Endodermal cell (in vitro differentiated cells): Measurements from ENCODE around the gene CASP10. TPM values are rescaled to one million over a fixed set of nuclear protein-coding genes. Genes with fewer than 3 reads are reported as not detected.

ENCODE experiments used
- DNase-seq: peaks from one replicate; pipeline ENCODE4 v3.0.0-alpha.2; 2017
- H3K27ac ChIP-seq: 2 replicates; pipeline ENCODE4 v1.5.1; 2013; ENCODE audit warnings: mild to moderate bottlenecking, low read depth, low read length, moderate library complexity
- H3K27me3 ChIP-seq: 2 replicates; pipeline ENCODE4 v1.6.1; 2013; ENCODE audit warnings: mild to moderate bottlenecking, low read length, moderate library complexity; ENCODE audit not compliant: insufficient read depth, control insufficient read depth, poor library complexity, severe bottlenecking
- H3K36me3 ChIP-seq: 2 replicates; pipeline ENCODE4 v1.7.0; 2013; ENCODE audit warnings: mild to moderate bottlenecking, low read length, moderate library complexity; ENCODE audit not compliant: control insufficient read depth, insufficient read depth
- H3K4me1 ChIP-seq: one replicate; pipeline ENCODE4 v1.7.0; 2013; ENCODE audit warnings: low read length; ENCODE audit not compliant: control insufficient read depth, insufficient read depth
- H3K4me3 ChIP-seq: 2 replicates; pipeline ENCODE4 v1.5.1; 2013; ENCODE audit warnings: mild to moderate bottlenecking, low read length, moderate library complexity
- H3K9ac ChIP-seq: 2 replicates; pipeline ENCODE4 v1.6.1; 2013; ENCODE audit warnings: mild to moderate bottlenecking, low read length, moderate library complexity; ENCODE audit not compliant: poor library complexity, severe bottlenecking; ENCODE audit errors: extremely low read depth
- H3K9me3 ChIP-seq: 2 replicates; pipeline ENCODE4 v1.6.1; 2013; ENCODE audit warnings: mild to moderate bottlenecking, low read length, moderate library complexity; ENCODE audit not compliant: control insufficient read depth
- H3K27ac Mint-ChIP-seq: 2 replicates; pipeline ENCODE4 v1.8.0; 2020; ENCODE audit warnings: mixed read lengths
- H3K27me3 Mint-ChIP-seq: 2 replicates; pipeline ENCODE4 v1.8.0; 2021; ENCODE audit warnings: mild to moderate bottlenecking, mixed read lengths; ENCODE audit not compliant: insufficient read depth
- H3K36me3 Mint-ChIP-seq: 2 replicates; pipeline ENCODE4 v1.8.0; 2020; ENCODE audit warnings: low read depth, mixed read lengths
- H3K4me1 Mint-ChIP-seq: 2 replicates; pipeline ENCODE4 v1.8.0; 2020; ENCODE audit warnings: mixed read lengths
- H3K4me3 Mint-ChIP-seq: 2 replicates; pipeline ENCODE4 v1.8.0; 2020; ENCODE audit warnings: mild to moderate bottlenecking, moderate library complexity, mixed read lengths
- H3K9me3 Mint-ChIP-seq: 2 replicates; pipeline ENCODE4 v1.8.0; 2020; ENCODE audit warnings: mild to moderate bottlenecking, mixed read lengths
- CTCF ChIP-seq: fragments of 200-600 bp; sonication (generic); conservative IDR thresholded peaks from 2 replicates; pipeline ENCODE4 v1.5.0; 2021; ENCODE audit warnings: antibody characterized with exemption, mild to moderate bottlenecking
- WGBS, 2 experiments: methylation state at CpG; one replicate each; pipeline versions ENCODE4 v1.1.5 to v1.1.7; 2013; ENCODE audit warnings: missing lambda C conversion rate in 2 of 2, mixed read lengths in 1 of 2; ENCODE audit not compliant: insufficient coverage in 1 of 2, insufficient read length in 1 of 2; 5-methylcytosine and 5-hydroxymethylcytosine counted together
- total RNA-seq, 2 donors: library from RNA; stranded (reverse); fragmentation: NEBNext Ultra II Directional in 1 of 2; extraction: Animal tissue kit (Norgen Biotek cat#: 25700) in 1 of 2; gene quantifications; 2 replicates in 1 of 2; 3 replicates in 1 of 2; pipeline ENCODE4 v1.2.1, GENCODE V29; 2021

CASP10 gene
- total RNA-seq, 2 donors from 2014 or later = 6.0 to 24.5 TPM

- Mint-ChIP-seq H3K4me3 (no peak overlapping the region), H3K9me3 (peaks cover 9% of the 10 kb centered on the region), H3K4me1 (peaks cover 8% of the 10 kb centered on the region), H3K36me3 (no peaks in the 10 kb centered on the region), H3K27me3 (no peaks in the 10 kb centered on the region), H3K27ac (no peak overlapping the region)
- Histone ChIP-seq H3K4me1 (no peaks in the 10 kb centered on the region), H3K27ac (no peak overlapping the region), H3K36me3 (no peaks in the 10 kb centered on the region), H3K27me3 (no peaks in the 10 kb centered on the region), H3K4me3 (no peak overlapping the region), H3K9ac (no peak overlapping the region), H3K9me3 (no peaks in the 10 kb centered on the region)
- WGBS, 2 experiments = 94 to 100% methylated on average over 2 of the region's 2 CpGs
- no peak for DNase-seq
- TF ChIP-seq CTCF = no peak
Observed at GRCh38 chr2:201249889-201250288, 66.9 kb downstream of the CASP10 start.

DNA sequence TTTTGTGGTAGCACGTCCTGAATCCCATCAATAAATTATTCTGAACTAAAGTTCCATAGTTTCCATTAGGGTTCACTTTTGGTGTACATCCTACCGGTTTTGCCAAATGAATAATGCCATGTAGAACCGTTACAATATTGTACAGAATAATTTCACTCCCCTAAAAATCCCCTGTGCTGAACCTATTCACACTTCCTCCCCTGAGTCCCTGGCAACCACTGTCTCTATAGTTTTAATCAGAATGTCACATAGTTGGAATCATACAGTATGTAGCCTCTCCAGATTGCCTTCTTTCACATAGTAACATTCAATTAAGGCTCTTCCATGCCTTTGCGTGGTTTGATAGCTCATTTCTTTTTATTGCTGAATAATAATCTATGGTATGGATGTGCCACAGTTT lies 67.8 kb downstream of the CASP10 start:
- no peak overlapping the region for H3K27ac ChIP-seq
- H3K4me1 Mint-ChIP-seq = peaks cover 9% of the 10 kb centered on the region
- H3K27me3 Mint-ChIP-seq = no peaks in the 10 kb centered on the region
- WGBS, 2 experiments = 95 to 96% methylated on average over 3 to 4 of the region's 4 CpGs
- no peak overlapping the region for H3K4me3 ChIP-seq
- H3K9me3 Mint-ChIP-seq = peaks cover 9% of the 10 kb centered on the region
- no peak overlapping the region for H3K9ac ChIP-seq
- no peaks in the 10 kb centered on the region for H3K9me3 ChIP-seq
- DNase-seq = no peak
- no peaks in the 10 kb centered on the region for H3K36me3 Mint-ChIP-seq
- H3K36me3 ChIP-seq = no peaks in the 10 kb centered on the region
- H3K27me3 ChIP-seq = no peaks in the 10 kb centered on the region
- H3K27ac Mint-ChIP-seq = no peak overlapping the region
- no peak for TF ChIP-seq CTCF
- H3K4me3 Mint-ChIP-seq = no peak overlapping the region
- no peaks in the 10 kb centered on the region for H3K4me1 ChIP-seq

- no peak for TF ChIP-seq CTCF
- WGBS, 2 experiments = 42 to 94% methylated on average over 2 to 5 of the region's 5 CpGs
- Histone ChIP-seq H3K36me3 (no peaks in the 10 kb centered on the region), H3K4me3 (no peak overlapping the region), H3K27me3 (no peaks in the 10 kb centered on the region), H3K9me3 (no peaks in the 10 kb centered on the region), H3K27ac (no peak overlapping the region), H3K9ac (peak overlapping the region; percentile 16), H3K4me1 (no peaks in the 10 kb centered on the region)
- Mint-ChIP-seq H3K27me3 (no peaks in the 10 kb centered on the region), H3K36me3 (no peaks in the 10 kb centered on the region), H3K4me3 (no peak overlapping the region), H3K4me1 (peaks cover 24% of the 10 kb centered on the region), H3K9me3 (peaks cover 9% of the 10 kb centered on the region), H3K27ac (peak overlapping the region; percentile 93)
- DNase-seq = peak; percentile 89
Observed at GRCh38 chr2:201254081-201254730, 71.3 kb downstream of the CASP10 start.
